CMK (cell line): ENCODE results near the gene PIAS4.

ENCODE experiments used
- DNase-seq: peaks from one replicate; pipeline ENCODE4 v3.0.0-alpha.2; 2010; ENCODE audit warnings: low read depth

Gene PIAS4

DNA sequence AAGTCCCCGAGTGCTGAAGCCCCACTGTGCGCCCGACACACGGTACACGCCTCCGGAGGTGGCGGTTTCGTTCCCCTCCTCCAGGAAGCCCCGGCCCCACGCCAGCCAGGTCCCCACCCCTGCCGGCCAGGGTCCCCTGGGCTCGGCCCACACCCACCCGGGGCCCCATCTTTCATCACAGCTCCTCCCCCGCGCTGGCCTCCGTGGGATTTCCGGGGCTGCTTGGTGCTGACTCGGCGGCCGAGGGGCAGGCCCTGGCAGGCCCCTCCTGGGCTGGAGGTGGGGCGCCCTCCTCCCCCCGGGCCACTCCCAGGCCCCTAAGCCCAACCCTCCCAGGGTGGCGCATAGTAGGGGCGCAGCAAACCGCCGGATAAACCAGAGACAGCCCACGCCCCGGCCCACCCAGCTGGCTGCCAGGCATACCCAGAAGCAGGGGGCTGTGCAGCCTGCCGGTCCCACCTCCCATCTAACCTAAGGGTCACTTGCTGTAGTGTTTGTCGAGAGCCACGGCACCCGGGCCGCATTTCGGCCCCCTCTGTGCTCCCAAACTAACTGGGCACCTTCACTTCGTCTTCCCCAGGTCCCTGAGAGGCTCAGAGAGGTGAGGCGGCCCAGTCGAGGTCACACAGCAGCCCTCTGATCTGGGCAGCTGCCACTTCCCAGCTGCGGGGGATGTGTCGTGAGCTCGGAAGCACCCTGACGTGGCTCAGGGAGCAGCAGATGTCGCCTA is 52.5 kb downstream of the PIAS4 start:
- no peak for DNase-seq

GRCh38 chr19:4060621-4061177 is 53.2 kb downstream of the PIAS4 start:
- no peak for DNase-seq

GRCh38 chr19:4061178-4061682 is 53.7 kb downstream of the PIAS4 start:
- DNase-seq = no peak

DNA sequence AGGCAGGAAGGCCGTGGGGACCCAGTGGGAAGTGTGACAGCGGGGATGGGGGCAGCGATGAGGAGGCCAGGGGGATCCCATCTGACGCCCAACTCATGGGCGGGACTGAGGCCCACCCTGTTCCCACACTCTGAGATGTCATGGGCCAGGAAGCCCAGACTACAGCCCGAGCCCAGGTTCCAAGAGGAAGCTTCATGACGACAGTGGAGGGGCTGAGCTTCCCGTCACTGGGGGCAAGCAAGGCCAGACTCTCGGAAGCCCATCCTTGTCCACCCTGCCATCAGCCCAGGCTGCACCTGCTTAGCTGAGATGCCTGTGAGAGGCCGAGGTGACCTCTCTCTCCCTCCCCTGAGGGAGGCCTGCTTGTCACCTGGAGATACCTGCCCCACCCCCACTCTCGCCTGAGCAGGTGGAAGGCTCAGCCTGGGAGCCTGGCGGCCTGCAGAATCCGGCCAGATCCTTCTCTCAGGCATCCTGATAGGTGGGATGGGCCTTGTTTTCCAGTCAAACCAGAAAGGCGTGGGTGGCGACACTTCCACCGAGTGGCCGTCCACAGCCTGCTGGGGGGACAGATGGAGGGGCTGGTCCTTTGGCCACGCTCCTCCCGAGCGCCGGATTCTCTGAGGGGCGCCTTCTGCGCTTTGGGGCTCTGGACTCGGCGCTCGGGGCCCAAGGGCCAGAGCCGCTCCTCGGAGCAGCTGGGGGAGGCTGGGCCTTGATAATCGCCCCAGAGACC is 54.3 kb downstream of the PIAS4 start:
- no peak for DNase-seq

- no peak for DNase-seq
Measured at GRCh38 chr19:4062419-4063368, 55.2 kb downstream of the PIAS4 start.

DNA sequence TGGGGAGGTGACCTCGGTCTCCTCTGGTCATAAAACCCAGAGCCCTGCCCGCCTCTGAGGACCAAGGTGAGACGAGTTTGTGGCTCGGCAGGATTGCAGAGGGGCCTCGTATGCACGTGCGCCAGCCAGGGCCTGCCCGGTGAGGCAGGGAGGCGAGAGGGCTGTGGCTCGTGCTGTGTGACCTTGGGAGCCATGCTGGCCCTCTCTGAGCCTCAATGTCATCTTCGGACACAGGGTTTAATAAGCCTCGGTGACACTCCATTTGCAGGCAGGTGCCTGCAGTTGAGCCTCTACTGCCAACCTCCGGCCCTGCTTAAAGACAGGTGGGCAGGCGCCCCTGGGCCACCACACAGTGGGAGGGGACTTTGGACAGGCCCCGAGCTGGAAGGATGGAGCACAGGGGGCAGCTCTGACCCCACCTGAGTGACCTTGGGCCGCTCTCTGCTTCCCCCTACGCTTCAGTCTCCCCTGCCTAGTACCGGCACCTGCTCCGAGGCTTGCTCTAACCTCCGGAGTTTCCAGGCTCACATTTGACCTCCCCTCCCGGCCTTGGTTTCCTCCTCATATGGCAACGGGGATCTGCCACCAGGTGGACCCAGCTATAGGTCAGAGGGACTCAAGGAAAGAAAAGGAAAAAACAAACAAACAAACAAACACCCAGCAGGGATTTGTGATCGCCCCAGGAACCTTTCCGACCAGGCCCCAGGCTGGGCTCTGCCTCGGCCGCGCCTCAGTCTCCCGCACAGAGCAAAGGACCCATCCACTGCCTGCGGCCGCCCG is 56.0 kb downstream of the PIAS4 start:
- DNase-seq = no peak

GRCh38 chr19:4064149-4064495 is 56.6 kb downstream of the PIAS4 start:
- DNase-seq = no peak

GRCh38 chr19:4064496-4065260 is 57.1 kb downstream of the PIAS4 start:
- peak; percentile 60 for DNase-seq

DNA sequence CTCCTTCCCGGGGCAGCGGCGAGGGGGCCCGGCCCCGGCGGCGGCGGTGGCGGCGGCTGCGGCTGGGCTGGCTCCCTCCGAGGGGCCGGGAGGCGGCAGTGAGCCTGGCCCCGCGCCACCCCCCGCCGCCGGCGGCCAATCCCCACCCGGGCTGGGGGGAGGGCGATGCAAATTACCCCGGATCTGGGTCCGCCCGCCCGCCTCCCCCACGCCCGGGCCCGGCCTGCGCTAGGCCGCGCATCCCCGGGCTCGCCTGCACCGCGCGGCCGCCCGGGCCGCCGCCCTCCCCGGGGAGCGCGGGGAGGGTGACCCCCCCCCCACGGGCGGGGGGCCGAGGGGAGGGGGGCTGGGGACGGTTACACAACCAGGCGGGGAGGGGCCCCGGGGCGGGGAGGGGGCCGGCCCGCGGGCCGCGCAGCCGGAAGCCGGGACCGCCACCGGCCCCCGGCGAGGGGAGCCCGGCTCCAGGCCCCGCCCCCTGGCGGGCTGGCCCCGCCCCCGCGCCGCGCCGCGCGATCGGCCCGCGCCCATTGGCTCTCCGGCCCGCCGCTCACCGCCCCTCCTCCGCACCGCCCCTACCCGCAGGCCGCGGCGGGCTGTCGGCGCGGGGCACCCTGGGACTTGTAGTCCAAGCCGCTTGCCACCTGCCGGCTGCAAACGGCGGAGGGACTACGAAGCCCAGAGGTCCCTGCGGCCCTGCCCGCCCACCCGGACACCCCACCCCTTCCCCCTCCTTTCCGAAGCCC is 58.1 kb downstream of the PIAS4 start:
- peak; percentile 95 for DNase-seq

DNA sequence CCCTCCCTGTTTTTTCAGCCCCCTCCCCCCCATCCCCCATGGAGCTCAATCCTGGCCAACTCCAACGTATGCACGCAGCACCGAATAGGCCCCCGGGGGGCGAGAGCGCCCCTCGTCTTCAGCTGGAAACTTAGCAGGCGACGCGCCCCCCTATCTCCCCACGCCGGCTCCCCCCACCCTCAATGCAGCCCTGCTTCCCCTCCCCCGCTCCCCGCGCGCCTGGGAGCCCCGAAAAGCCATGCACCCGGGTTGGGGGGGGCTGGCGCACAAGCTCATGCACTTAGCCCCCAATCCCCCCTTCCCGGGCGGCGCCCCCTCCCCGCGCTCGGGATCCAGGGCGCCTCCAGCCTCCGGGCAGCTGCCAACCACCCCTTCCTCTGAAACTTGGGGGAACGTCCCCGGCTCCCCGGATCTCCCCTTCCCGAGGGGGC is 58.7 kb downstream of the PIAS4 start:
- no peak for DNase-seq

DNA sequence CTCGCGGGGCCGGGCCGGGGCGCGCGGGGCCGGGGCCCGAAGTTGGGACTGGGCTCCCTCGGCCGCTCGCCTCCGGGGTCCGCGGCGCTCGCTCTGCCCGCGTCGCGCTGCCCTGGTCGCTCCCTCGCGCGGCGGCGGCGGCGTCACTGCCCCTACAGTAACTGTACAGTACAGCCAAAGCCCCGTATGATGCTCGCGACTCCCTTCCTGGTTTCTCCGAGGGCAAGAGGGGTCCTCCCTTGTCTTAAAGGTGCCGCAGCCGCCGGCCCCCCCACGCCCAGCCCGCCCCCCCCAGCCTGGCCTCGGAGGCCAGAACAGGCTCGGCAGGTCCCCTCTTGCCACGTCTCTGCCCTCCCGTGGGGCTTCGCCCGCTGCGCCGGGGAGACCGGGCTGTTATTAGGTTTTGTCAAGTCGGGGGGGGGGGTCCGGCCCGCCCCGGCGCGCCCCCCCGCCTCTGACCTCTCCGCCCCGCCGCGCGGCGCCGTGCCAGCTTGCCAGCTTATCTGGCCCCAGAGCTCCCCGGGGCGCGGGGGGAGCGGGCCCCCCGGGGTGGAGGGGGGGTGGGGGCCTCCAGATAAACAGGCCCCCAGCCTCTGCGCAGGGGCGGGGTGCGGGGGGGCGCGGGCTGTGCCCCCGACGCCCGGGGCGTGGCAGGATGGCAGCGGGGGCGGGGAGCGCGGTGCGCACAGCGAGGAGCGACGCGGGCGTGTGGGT is 59.3 kb downstream of the PIAS4 start, which contains the start of gene ZBTB7A:
Gene ZBTB7A, minus strand, starts transcription at position 218 of the 714 bp plus-strand sequence. CDS start 11,667 bp downstream, outside the sequence.
- peak; percentile 74 for DNase-seq

- peak; percentile 53 for DNase-seq
Measured at GRCh38 chr19:4067396-4068046, 60.0 kb downstream of the PIAS4 start.

DNA sequence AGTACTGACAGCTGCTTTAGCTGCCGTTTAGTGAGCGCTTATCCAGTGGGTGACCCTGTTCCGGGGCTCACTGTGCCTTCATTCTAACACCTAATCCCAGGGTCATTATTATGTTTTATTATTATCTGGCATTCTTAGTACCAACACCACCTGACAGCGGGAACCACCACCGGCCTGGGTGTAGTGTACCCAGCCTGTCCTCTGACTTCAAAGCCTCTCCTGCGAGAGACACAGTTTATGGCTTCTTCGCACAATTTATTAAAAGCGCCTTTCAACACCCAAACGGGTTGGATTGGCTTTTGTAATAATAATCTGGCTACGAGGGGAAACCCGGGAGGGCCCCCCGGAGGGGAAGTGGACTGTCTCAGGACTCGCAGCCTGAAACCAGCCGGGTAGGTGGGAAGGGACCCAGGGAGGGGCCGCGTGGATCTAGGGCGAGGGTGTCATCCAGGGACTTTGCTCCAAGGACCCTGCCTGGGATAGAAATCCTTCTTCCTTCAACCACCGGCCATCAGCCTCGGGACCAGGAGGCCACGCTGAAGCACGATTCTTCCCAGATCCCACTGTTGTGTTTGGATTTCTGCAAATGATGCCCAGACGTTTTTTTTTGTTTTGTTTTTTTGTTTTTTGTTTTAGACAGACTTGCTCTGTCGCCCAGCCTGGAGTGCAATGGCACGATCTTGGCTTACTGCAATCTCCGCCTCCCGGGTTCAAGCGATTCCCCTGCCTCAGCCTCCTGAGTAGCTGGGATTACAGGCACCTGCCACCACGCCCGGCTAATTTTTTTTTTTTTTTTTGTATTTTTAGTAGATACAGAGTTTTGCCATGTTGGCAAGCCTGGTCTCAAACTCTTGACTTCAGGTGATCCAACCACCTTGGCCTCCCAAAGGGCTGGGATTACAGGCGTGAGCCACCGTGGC is 60.8 kb downstream of the PIAS4 start:
- no peak for DNase-seq

GRCh38 chr19:4069331-4069959 is 61.9 kb downstream of the PIAS4 start:
- peak; percentile 79 for DNase-seq

DNA sequence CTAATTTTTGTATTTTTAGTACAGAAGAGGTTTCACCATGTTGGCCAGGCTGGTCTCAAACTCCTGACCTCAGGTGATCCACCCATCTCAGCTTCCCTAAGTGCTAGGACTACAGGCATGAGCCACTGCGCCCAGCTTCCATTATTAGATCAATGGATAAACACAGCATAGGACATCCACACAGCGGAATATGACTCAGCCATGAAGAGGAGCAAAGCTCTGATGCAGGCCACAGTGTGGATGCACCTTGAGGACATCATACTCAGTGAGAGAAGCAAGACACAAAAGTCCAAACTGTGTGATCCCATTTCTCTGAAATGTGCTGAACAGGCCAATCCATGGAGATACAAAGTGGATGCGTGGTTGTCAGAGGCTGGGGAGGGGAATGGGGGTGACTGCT is 64.1 kb downstream of the PIAS4 start:
- DNase-seq = no peak

DNA sequence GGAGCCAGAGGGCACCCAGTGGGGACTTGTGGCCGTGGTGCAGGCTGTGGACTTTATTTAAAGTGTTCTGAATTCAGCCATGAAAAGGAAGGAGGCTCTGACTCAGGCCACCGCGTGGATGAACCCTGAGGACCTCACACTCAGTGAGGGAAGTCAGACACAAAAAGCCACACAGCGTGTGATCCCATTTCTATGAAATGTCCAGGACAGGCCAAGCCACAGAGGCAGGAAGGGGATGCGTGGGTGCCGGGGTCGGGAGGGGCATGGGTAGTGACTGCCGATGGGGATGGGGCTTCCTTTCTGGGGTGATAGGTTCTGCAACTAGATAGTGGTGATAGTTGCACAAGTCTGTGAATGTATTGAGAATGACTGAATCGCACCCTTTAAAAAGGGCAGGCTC is 67.8 kb downstream of the PIAS4 start:
- no peak for DNase-seq

DNA sequence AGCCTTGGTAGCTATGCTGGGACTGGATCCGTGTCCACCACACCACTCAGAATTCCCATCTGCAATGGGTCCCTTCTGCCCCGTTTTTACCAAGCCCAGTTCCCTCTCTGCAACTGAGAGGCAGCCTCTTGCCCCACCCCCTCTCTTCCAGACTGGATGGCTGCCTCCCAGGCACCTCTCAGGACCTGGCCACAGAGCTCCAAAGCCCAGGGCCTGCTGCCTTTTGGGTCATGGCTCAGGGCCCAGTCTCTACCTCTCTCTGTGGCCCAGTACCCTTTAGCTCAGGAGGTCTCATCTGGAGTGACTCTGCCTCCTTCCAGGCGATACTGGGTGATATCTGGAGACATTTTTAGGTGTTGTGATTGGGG is 69.5 kb downstream of the PIAS4 start:
- DNase-seq = no peak
